BE2C (cell line): ENCODE measurements around the gene RHOB.
"Not testable (repeated sequence)": the region's sequence is repeated elsewhere in the genome, so short reads cannot be mapped to it uniquely, and the experiment has no call there.

Experiments
- DNase-seq: peaks from one replicate; pipeline ENCODE4 v3.0.0-alpha.2; 2020
- H3K27me3 ChIP-seq: fragments of 250-450 bp; sonication (Bioruptor Pico); 2 replicates; pipeline ENCODE4 v1.5.1; 2020; ENCODE audit warnings: mild to moderate bottlenecking
- H3K36me3 ChIP-seq: fragments of 250-450 bp; sonication (Bioruptor Pico); 2 replicates; pipeline ENCODE4 v1.5.1; 2020; ENCODE audit warnings: mild to moderate bottlenecking
- H3K4me1 ChIP-seq: fragments of 250-450 bp; sonication (Bioruptor Pico); 2 replicates; pipeline ENCODE4 v1.5.1; 2020
- H3K4me3 ChIP-seq: 2 replicates; pipeline ENCODE4 v1.5.1; 2011; ENCODE audit warnings: low read depth, low read length
- H3K9me3 ChIP-seq: fragments of 250-450 bp; sonication (Bioruptor Pico); 2 replicates; pipeline ENCODE4 v1.5.1; 2020
- CTCF ChIP-seq: IDR thresholded peaks from 2 replicates; pipeline ENCODE4 v1.5.1; 2012; ENCODE audit warnings: mild to moderate bottlenecking, low read depth, low read length

The RHOB gene

GRCh38 chr2:20457661-20458630 is 11.1 kb downstream of the RHOB start:
- Histone ChIP-seq H3K9me3 (no peaks in the 10 kb centered on the region), H3K27me3 (no peaks in the 10 kb centered on the region)

GRCh38 chr2:20458737-20459484 is 12.0 kb downstream of the RHOB start:
- H3K27me3 ChIP-seq, H3K36me3 ChIP-seq, H3K4me3 ChIP-seq, H3K9me3 ChIP-seq, H3K4me1 ChIP-seq, DNase-seq: not testable (repeated sequence)

More at GRCh38 chr2:20457661-20458630, 11.1 kb downstream of the RHOB start:
- no peaks in the 10 kb centered on the region for H3K36me3 ChIP-seq
- no peak for TF ChIP-seq CTCF
- no peaks in the 10 kb centered on the region for H3K4me1 ChIP-seq
- no peak for DNase-seq
- no peak overlapping the region for H3K4me3 ChIP-seq

GRCh38 chr2:20465716-20466394 is 19.0 kb downstream of the RHOB start:
- Histone ChIP-seq H3K4me3 (no peak overlapping the region), H3K27me3 (no peaks in the 10 kb centered on the region), H3K4me1 (peaks cover 24% of the 10 kb centered on the region), H3K36me3 (no peaks in the 10 kb centered on the region), H3K9me3 (no peaks in the 10 kb centered on the region)
- no peak for TF ChIP-seq CTCF
- no peak for DNase-seq

- Histone ChIP-seq H3K36me3 (no peaks in the 10 kb centered on the region), H3K4me1 (peaks cover 31% of the 10 kb centered on the region), H3K27me3 (no peaks in the 10 kb centered on the region), H3K4me3 (no peak overlapping the region), H3K9me3 (no peaks in the 10 kb centered on the region)
- no peak for TF ChIP-seq CTCF
- no peak for DNase-seq
Observed at GRCh38 chr2:20467789-20468548, 21.1 kb downstream of the RHOB start.

- no peaks in the 10 kb centered on the region for H3K27me3 ChIP-seq
- no peak for DNase-seq
- no peaks in the 10 kb centered on the region for H3K9me3 ChIP-seq
- no peak for TF ChIP-seq CTCF
- H3K36me3 ChIP-seq = no peaks in the 10 kb centered on the region
- H3K4me1 ChIP-seq = peaks cover 31% of the 10 kb centered on the region
- no peak overlapping the region for H3K4me3 ChIP-seq
Observed at GRCh38 chr2:20468549-20469500, 22.0 kb downstream of the RHOB start.
